Iris pigment epithelial cell (primary cell): ENCODE measurements around the gene PPFIA1.
"Not testable (repeated sequence)": the region's sequence is repeated elsewhere in the genome, so short reads cannot be mapped to it uniquely, and the experiment has no call there.

Source experiments
- DNase-seq: peaks from one replicate; pipeline ENCODE4 v3.0.0-alpha.2; 2011; ENCODE audit warnings: low read depth

PPFIA1 gene

GRCh38 chr11:70358753-70359152 is 88.3 kb downstream of the PPFIA1 start:
- no peak for DNase-seq

- DNase-seq: no peak
These were observed 89.1 kb downstream of the PPFIA1 start for GRCh38 chr11:70359451-70360205.

GRCh38 chr11:70360211-70360610 is 89.7 kb downstream of the PPFIA1 start:
- DNase-seq: no peak

- DNase-seq: peak; percentile 19
These were observed 93.7 kb downstream of the PPFIA1 start for GRCh38 chr11:70364178-70364577.

GRCh38 chr11:70364745-70365543 is 94.5 kb downstream of the PPFIA1 start:
- DNase-seq: no peak

- no peak for DNase-seq
These were observed 95.0 kb downstream of the PPFIA1 start for GRCh38 chr11:70365544-70365927.

GRCh38 chr11:70367071-70367470 is 96.6 kb downstream of the PPFIA1 start:
- peak; percentile 83 for DNase-seq

GRCh38 chr11:70368961-70369360 is 98.5 kb downstream of the PPFIA1 start:
- DNase-seq: no peak

- no peak for DNase-seq
These were observed 100.8 kb downstream of the PPFIA1 start for GRCh38 chr11:70371241-70371640.

GRCh38 chr11:70372076-70372475 is 101.6 kb downstream of the PPFIA1 start:
- no peak for DNase-seq

- no peak for DNase-seq
These were observed 106.1 kb downstream of the PPFIA1 start for GRCh38 chr11:70376621-70377020.

GRCh38 chr11:70377645-70378044 is 107.2 kb downstream of the PPFIA1 start:
- peak; percentile 11 for DNase-seq

- no peak for DNase-seq
These were observed 108.1 kb downstream of the PPFIA1 start for GRCh38 chr11:70378506-70379134.

- DNase-seq: no peak
These were observed 110.9 kb downstream of the PPFIA1 start for GRCh38 chr11:70381350-70381749.

GRCh38 chr11:70381872-70382861 is 111.7 kb downstream of the PPFIA1 start:
- peak; percentile 89 for DNase-seq

- DNase-seq: no peak
These were observed 113.4 kb downstream of the PPFIA1 start for GRCh38 chr11:70383664-70384565.

GRCh38 chr11:70384566-70385152 is 114.2 kb downstream of the PPFIA1 start:
- no peak for DNase-seq

- no peak for DNase-seq
These were observed 117.1 kb downstream of the PPFIA1 start for GRCh38 chr11:70387564-70387963.

- DNase-seq: no peak
These were observed 118.7 kb downstream of the PPFIA1 start for GRCh38 chr11:70389201-70389600.

- not testable (repeated sequence) for DNase-seq
These were observed 120.4 kb downstream of the PPFIA1 start for GRCh38 chr11:70390882-70391281.
